Stomach smooth muscle (tissue), 2 donors: ENCODE data around the gene RINL.
"Not testable (repeated sequence)": the region's sequence is repeated elsewhere in the genome, so short reads cannot be mapped to it uniquely, and the experiment has no call there.

Source experiments
- H3K27ac ChIP-seq: one replicate; pipeline ENCODE4 v1.7.0; 2013; ENCODE audit warnings: mild to moderate bottlenecking, low read length, inconsistent platforms
- H3K27me3 ChIP-seq, 2 donors: one replicate each; pipeline ENCODE4 v1.7.0; 2013; ENCODE audit warnings: low read length in 2 of 2; ENCODE audit not compliant: insufficient read depth in 2 of 2, control insufficient read depth in 1 of 2
- H3K36me3 ChIP-seq, 2 donors: one replicate each; pipeline ENCODE4 v1.7.0; 2013; ENCODE audit warnings: low read length in 2 of 2; ENCODE audit not compliant: control insufficient read depth in 2 of 2, insufficient read depth in 2 of 2
- H3K4me1 ChIP-seq: one replicate; pipeline ENCODE4 v1.7.0; 2013; ENCODE audit warnings: low read length; ENCODE audit not compliant: control insufficient read depth, insufficient read depth
- H3K4me3 ChIP-seq, 2 donors: one replicate each; pipeline ENCODE4 v1.7.0; 2013; ENCODE audit warnings: low read length in 2 of 2
- H3K9ac ChIP-seq, 2 donors: one replicate each; pipeline ENCODE4 v1.7.0; 2013; ENCODE audit warnings: low read length in 2 of 2, mild to moderate bottlenecking in 1 of 2
- H3K9me3 ChIP-seq, 2 donors: one replicate each; pipeline ENCODE4 v1.7.0; 2013; ENCODE audit warnings: low read length in 2 of 2; ENCODE audit not compliant: control insufficient read depth in 2 of 2
- donor health status: healthy.
- donor health status: Pancreatic carcinoma.

The RINL gene

GRCh38 chr19:38831142-38831605, 46.9 kb downstream of the RINL start:
- Histone ChIP-seq H3K4me3 (peak overlapping the region; percentile 95 to 98), H3K36me3 (peaks cover 13 to 17% of the 10 kb centered on the region in 2 donors), H3K27me3 (no peaks in the 10 kb centered on the region), H3K4me1 (peaks cover 32% of the 10 kb centered on the region), H3K27ac (peak overlapping the region; percentile 97), H3K9ac (peak overlapping the region; percentile 90 to 99), H3K9me3 (no peaks in the 10 kb centered on the region)

- Histone ChIP-seq H3K36me3 (peaks cover 12 to 13% of the 10 kb centered on the region in 2 donors), H3K4me1 (peaks cover 22% of the 10 kb centered on the region), H3K4me3 (peak overlapping the region in 1 of 2 donors; percentile 98), H3K9me3 (no peaks in the 10 kb centered on the region), H3K27ac (no peak overlapping the region), H3K9ac (no peak overlapping the region), H3K27me3 (no peaks in the 10 kb centered on the region)
Observed at GRCh38 chr19:38830039-38830733, 47.9 kb downstream of the RINL start.

GRCh38 chr19:38829203-38829602, 48.9 kb downstream of the RINL start:
- H3K27ac ChIP-seq, H3K4me3 ChIP-seq, H3K27me3 ChIP-seq, H3K9me3 ChIP-seq, H3K9ac ChIP-seq: not testable (repeated sequence)
- peaks cover 21% of the 10 kb centered on the region for H3K4me1 ChIP-seq
- H3K36me3 ChIP-seq, result peaks cover 13 to 15% of the 10 kb centered on the region in 2 donors

- Histone ChIP-seq H3K4me1 (peaks cover 15% of the 10 kb centered on the region), H3K27ac (no peak overlapping the region), H3K4me3 (no peak overlapping the region), H3K9ac (peak overlapping the region in 1 of 2 donors; percentile 51), H3K27me3 (no peaks in the 10 kb centered on the region), H3K9me3 (no peaks in the 10 kb centered on the region), H3K36me3 (peaks cover 17 to 19% of the 10 kb centered on the region in 2 donors)
Observed at GRCh38 chr19:38826856-38827551, 51.1 kb downstream of the RINL start.

GRCh38 chr19:38825936-38826335, 52.1 kb downstream of the RINL start:
- H3K9ac ChIP-seq, H3K4me3 ChIP-seq, H3K4me1 ChIP-seq, H3K27ac ChIP-seq, H3K9me3 ChIP-seq, H3K27me3 ChIP-seq: not testable (repeated sequence)
- peaks cover 17 to 19% of the 10 kb centered on the region in 2 donors for H3K36me3 ChIP-seq

GRCh38 chr19:38821230-38821825, 56.7 kb downstream of the RINL start:
- H3K9me3 ChIP-seq, H3K27me3 ChIP-seq, H3K4me1 ChIP-seq, H3K27ac ChIP-seq, H3K4me3 ChIP-seq, H3K9ac ChIP-seq: not testable (repeated sequence)
- peaks cover 17 to 30% of the 10 kb centered on the region in 2 donors for H3K36me3 ChIP-seq

- Histone ChIP-seq H3K36me3 (peaks cover 29 to 33% of the 10 kb centered on the region in 2 donors), H3K4me1 (peaks cover 4% of the 10 kb centered on the region), H3K27ac (no peak overlapping the region), H3K9me3 (no peaks in the 10 kb centered on the region), H3K27me3 (no peaks in the 10 kb centered on the region), H3K4me3 (no peak overlapping the region), H3K9ac (no peak overlapping the region)
Observed at GRCh38 chr19:38819231-38819920, 58.7 kb downstream of the RINL start.
